Kidney epithelial cell (primary cell): ENCODE data around the gene MAP3K19. TPM values are rescaled to one million over a fixed set of nuclear protein-coding genes. Genes with fewer than 3 reads are reported as not detected.
"Not testable (repeated sequence)": the region's sequence is repeated elsewhere in the genome, so short reads cannot be mapped to it uniquely, and the experiment has no call there.

ENCODE experiments used
- DNase-seq: peaks from one replicate; pipeline ENCODE4 v3.0.0-alpha.2; 2010; ENCODE audit warnings: low read depth
- H3K27me3 ChIP-seq: 2 replicates; pipeline ENCODE4 v1.6.0; 2011; ENCODE audit warnings: low read length; ENCODE audit not compliant: control insufficient read depth, insufficient read depth
- H3K36me3 ChIP-seq: 2 replicates; pipeline ENCODE4 v1.5.1; 2011; ENCODE audit warnings: low read length; ENCODE audit not compliant: control insufficient read depth, insufficient read depth
- H3K4me3 ChIP-seq: 2 replicates; pipeline ENCODE4 v1.5.1; 2011; ENCODE audit warnings: low read depth, mild to moderate bottlenecking, control low read depth, low read length
- CTCF ChIP-seq: IDR thresholded peaks from 2 replicates; pipeline ENCODE4 v1.5.1; 2011; ENCODE audit warnings: mild to moderate bottlenecking, moderate library complexity, low read length, control low read depth, inconsistent platforms; ENCODE audit not compliant: insufficient read depth, poor library complexity, severe bottlenecking
- total RNA-seq: library from RNA; depleted of rRNA; stranded (reverse); fragments of >200 nt; gene quantifications from 2 replicates; pipeline ENCODE4 v1.2.3, GENCODE V29; 2015

MAP3K19 gene
- total RNA-seq, 1 donor from 2014 or later = not detected

- DNase-seq = no peak
- TF ChIP-seq CTCF = no peak
- H3K36me3 ChIP-seq = no peaks in the 10 kb centered on the region
- H3K27me3 ChIP-seq = no peaks in the 10 kb centered on the region
- H3K4me3 ChIP-seq = no peak overlapping the region
Measured at GRCh38 chr2:134999521-134999920, 47.7 kb downstream of the MAP3K19 start.

- DNase-seq = no peak
- Histone ChIP-seq H3K4me3 (no peak overlapping the region), H3K36me3 (no peaks in the 10 kb centered on the region), H3K27me3 (no peaks in the 10 kb centered on the region)
- TF ChIP-seq CTCF = peak; percentile 38
Measured at GRCh38 chr2:134988994-134989605, 58.1 kb downstream of the MAP3K19 start.

GRCh38 chr2:134985061-134985460 lies 62.2 kb downstream of the MAP3K19 start:
- Histone ChIP-seq H3K27me3 (no peaks in the 10 kb centered on the region), H3K4me3 (no peak overlapping the region), H3K36me3 (no peaks in the 10 kb centered on the region)
- no peak for TF ChIP-seq CTCF
- DNase-seq = no peak

GRCh38 chr2:134982603-134983002 lies 64.6 kb downstream of the MAP3K19 start:
- Histone ChIP-seq H3K4me3 (no peak overlapping the region), H3K27me3 (no peaks in the 10 kb centered on the region), H3K36me3 (no peaks in the 10 kb centered on the region)
- no peak for TF ChIP-seq CTCF
- DNase-seq = no peak

DNA sequence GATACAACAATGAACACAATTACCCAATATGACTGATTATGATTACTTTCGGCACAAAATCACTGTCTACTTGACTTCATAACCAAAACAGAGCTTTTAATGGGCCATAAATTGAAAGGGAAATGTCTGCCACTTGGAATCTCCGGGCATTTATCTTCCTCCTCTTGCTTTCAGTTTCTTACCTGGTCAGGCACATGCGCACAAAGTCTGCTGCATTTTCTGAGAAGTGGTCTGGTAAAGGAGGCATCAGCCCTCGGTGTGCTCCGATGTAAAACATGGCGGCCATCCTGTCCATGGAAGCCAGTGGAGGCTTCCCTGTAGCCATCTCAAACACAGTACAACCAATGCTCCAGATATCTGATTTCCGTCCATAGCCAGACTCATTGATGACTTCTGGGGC lies 66.6 kb downstream of the MAP3K19 start:
- H3K36me3 ChIP-seq = no peaks in the 10 kb centered on the region
- no peak overlapping the region for H3K4me3 ChIP-seq
- TF ChIP-seq CTCF = no peak
- no peak for DNase-seq
- no peaks in the 10 kb centered on the region for H3K27me3 ChIP-seq

DNA sequence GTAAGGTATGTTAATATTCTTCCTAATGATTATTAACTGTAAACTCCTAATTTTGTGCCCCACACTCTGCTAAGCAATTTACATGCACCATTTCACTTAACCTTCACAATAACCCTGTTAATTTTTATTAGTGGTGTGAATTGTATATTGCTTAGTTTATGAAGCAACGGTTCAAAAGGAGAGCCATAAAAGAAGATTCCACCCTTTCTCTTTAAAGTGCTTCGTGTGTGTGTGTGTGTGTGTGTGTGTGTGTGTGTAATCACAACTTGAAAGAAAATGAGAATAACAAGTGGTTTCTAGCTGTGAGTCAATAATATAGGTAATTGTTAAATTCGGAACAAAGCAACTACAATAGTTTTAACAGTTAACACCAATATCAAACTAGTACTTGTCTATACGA lies 68.0 kb downstream of the MAP3K19 start:
- no peaks in the 10 kb centered on the region for H3K27me3 ChIP-seq
- H3K4me3 ChIP-seq = no peak overlapping the region
- no peaks in the 10 kb centered on the region for H3K36me3 ChIP-seq
- DNase-seq = no peak
- TF ChIP-seq CTCF = no peak

GRCh38 chr2:134977104-134977503 lies 70.1 kb downstream of the MAP3K19 start:
- not testable (repeated sequence) for H3K36me3 ChIP-seq, DNase-seq, H3K4me3 ChIP-seq, H3K27me3 ChIP-seq
